GM18873 (cell line): ENCODE data around the gene TEKT4.
"Not testable (repeated sequence)": the region's sequence is repeated elsewhere in the genome, so short reads cannot be mapped to it uniquely, and the experiment has no call there.

Experiments
- ATAC-seq: cut with Tn5 transposase; IDR thresholded peaks from one replicate; pipeline ENCODE4 v1.9.1; 2021; ENCODE audit warnings: mild to moderate bottlenecking, moderate library complexity, moderate number of reproducible peaks; ENCODE audit not compliant: unreplicated experiment, low FRiP score

The TEKT4 gene

GRCh38 chr2:94871226-94872087 is at the start of gene TEKT4:
Gene TEKT4 (plus strand): TSS chr2:94871430. CDS start chr2:94871580, 150 bp downstream.
- no peak for ATAC-seq

GRCh38 chr2:94839224-94839623 is 32.0 kb upstream of the TEKT4 start:
- ATAC-seq, result not testable (repeated sequence)

- not testable (repeated sequence) for ATAC-seq
Observed at GRCh38 chr2:94856856-94857255, 14.4 kb upstream of the TEKT4 start.

- not testable (repeated sequence) for ATAC-seq
Observed at GRCh38 chr2:94857367-94858162, 13.7 kb upstream of the TEKT4 start.

- not testable (repeated sequence) for ATAC-seq
Observed at GRCh38 chr2:94858163-94858888, 12.9 kb upstream of the TEKT4 start.

- no peak for ATAC-seq
Observed at GRCh38 chr2:94861308-94862152, 9.7 kb upstream of the TEKT4 start.

GRCh38 chr2:94862903-94863302 is 8.3 kb upstream of the TEKT4 start:
- ATAC-seq, result not testable (repeated sequence)

GRCh38 chr2:94869131-94869530 is 2.1 kb upstream of the TEKT4 start:
- no peak for ATAC-seq

GRCh38 chr2:94869552-94870439 is 1.4 kb upstream of the TEKT4 start:
- ATAC-seq, result no peak

GRCh38 chr2:94870440-94871225 is 597 bp upstream of the TEKT4 start:
- ATAC-seq, result no peak

- no peak for ATAC-seq
Observed at GRCh38 chr2:94872088-94872618, 923 bp downstream of the TEKT4 start.

- ATAC-seq, result no peak
Observed at GRCh38 chr2:94872676-94873361, 1.6 kb downstream of the TEKT4 start.

GRCh38 chr2:94873362-94874276 is 2.4 kb downstream of the TEKT4 start:
- no peak for ATAC-seq

- ATAC-seq, result no peak
Observed at GRCh38 chr2:94874277-94874997, 3.2 kb downstream of the TEKT4 start.

GRCh38 chr2:94875064-94875819 is 4.0 kb downstream of the TEKT4 start:
- ATAC-seq, result no peak
